GM19455 (cell line): ENCODE results near the gene MARK4.

Source experiments
- ATAC-seq: cut with Tn5 transposase; IDR thresholded peaks from one replicate; pipeline ENCODE4 v1.9.1; 2021; ENCODE audit not compliant: unreplicated experiment

MARK4 gene

DNA sequence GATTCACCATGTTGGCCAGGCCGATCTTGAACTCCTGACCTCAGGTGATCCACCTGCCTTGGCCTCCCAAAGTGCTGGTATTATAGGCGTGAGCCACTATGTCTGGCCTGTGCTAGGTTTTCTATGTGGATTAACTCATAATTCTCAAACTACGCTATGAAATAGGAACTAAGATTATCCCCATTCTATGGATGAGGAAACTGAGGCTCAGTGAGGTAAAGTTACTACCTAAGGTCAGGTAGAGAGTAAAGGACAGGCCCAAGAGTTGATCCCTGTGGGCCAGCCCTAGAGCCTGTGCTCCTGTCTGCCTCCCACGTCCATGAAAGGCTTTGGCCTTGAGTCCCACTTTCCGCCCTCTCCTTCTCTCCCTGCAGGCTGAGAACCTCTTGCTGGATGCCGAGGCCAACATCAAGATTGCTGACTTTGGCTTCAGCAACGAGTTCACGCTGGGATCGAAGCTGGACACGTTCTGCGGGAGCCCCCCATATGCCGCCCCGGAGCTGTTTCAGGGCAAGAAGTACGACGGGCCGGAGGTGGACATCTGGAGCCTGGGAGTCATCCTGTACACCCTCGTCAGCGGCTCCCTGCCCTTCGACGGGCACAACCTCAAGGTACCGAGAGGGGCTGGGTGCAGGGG is 20.1 kb downstream of the MARK4 start:
- no peak for ATAC-seq

- ATAC-seq = no peak
Observed at GRCh38 chr19:45271735-45272108, 20.7 kb downstream of the MARK4 start.

DNA sequence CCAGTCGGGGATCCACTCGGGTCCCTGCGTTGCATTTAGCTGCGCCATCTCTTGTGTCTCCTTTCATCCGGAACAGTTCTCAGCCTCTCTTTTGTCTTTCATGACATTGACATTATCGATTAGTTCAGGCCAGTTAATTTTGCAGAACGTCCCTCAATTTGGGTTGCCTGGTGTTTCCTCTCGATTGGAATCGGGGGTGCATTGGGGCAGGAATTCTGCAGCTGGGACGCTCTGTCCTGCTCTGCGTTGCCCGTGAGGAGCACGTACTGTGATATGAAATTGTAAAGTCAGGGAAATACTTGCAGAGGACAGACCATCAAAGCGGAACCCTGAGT is 22.4 kb downstream of the MARK4 start:
- no peak for ATAC-seq

- no peak for ATAC-seq
Observed at GRCh38 chr19:45275370-45275971, 24.4 kb downstream of the MARK4 start.

- no peak for ATAC-seq
Observed at GRCh38 chr19:45276284-45276687, 25.2 kb downstream of the MARK4 start.

DNA sequence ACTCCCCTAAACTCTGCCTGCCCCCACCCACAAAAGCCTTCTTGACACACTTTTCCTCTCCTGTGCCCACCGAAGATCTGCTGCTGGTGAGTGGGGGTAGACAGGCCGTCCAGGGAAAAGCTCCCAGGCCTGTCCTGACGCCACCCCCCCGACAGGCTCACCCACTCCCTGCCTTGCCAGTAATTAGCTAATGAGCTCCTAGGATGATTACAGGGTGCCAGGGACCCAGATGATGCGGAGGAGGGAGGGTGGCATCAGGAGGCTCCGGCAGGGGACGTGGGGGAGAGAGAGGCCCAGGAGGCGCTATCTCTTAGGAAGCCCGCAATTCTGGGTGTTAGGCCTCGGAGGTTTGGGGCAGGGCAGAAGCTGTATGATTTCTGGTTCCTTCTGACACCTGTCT is 27.0 kb downstream of the MARK4 start:
- ATAC-seq = no peak

- ATAC-seq = no peak
Observed at GRCh38 chr19:45279587-45280192, 28.6 kb downstream of the MARK4 start.

GRCh38 chr19:45280471-45280961 is 29.4 kb downstream of the MARK4 start:
- no peak for ATAC-seq

DNA sequence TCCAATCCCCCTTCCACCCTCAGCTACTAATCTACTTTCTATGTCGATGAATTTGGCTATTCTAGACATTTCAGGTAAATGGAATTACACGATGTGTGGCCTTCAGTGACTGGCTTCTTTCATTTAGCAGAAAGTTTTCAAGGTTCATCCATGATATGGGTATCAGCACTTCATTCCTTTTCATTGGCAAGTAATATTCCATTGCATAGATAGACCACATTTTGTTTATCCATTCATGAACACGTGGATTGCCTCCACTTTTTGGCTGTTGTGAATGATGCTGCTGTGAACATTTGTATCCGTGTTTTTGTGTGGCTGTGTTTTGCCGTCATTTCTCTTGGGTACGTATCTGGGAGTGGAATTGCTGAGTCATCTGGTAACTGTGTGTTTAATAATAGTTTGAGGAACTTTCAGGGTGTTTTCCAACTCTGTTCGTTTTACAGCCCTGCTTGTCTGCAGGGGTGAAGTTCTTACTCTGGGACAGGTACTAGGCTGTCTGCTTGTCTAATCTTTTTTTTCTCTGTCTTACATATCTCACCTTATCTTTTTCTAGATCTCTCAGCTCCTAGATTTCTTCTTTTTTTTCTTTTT is 32.5 kb downstream of the MARK4 start:
- no peak for ATAC-seq

GRCh38 chr19:45290381-45290931 is 39.4 kb downstream of the MARK4 start:
- no peak for ATAC-seq

GRCh38 chr19:45291834-45292233 is 40.8 kb downstream of the MARK4 start:
- ATAC-seq = no peak

- ATAC-seq = no peak
Observed at GRCh38 chr19:45293682-45294081, 42.6 kb downstream of the MARK4 start.

DNA sequence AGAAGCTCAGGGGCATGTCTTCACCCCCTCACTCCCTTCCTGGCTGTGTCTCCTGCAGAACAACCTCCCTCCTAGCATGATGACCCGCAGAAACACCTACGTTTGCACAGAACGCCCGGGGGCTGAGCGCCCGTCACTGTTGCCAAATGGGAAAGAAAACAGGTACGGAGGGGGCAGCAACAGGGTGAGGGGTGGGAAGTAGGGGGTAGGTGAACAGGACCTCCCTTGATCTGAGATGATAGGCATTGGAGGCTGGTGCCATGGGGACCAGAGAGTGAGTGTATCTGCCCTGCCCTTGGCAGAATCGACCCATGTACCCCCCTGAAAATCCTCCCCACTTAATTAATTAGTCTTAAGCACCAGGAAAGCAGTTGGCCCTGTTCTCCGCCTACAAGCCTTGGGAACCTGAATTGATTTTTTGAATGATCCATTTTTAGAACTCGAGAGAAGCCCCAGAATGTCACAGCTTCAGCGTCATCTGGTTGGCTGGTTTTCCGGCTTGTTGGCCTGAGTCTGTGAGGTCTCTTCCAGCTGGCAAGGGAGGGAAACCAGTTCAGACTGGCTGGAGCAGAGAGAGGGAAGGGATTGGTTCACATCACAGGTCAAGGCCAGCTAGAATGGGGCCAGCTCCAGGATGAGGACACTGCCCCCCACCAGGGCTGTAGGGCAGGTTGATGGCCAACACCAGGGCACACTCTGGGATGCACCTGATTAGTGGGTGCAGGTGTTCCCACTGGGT is 43.4 kb downstream of the MARK4 start:
- no peak for ATAC-seq

GRCh38 chr19:45295873-45296272 is 44.8 kb downstream of the MARK4 start:
- ATAC-seq = no peak

GRCh38 chr19:45296355-45296754 is 45.3 kb downstream of the MARK4 start:
- no peak for ATAC-seq

DNA sequence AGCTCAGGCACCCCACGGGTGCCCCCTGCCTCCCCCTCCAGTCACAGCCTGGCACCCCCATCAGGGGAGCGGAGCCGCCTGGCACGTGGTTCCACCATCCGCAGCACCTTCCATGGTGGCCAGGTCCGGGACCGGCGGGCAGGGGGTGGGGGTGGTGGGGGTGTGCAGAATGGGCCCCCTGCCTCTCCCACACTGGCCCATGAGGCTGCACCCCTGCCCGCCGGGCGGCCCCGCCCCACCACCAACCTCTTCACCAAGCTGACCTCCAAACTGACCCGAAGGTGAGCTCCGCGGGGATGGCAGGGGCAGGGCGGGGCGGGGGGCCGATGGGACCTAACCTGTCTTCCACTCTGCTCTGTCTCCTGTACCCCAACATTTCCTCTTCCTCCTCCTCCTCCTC is 46.6 kb downstream of the MARK4 start:
- ATAC-seq = no peak

DNA sequence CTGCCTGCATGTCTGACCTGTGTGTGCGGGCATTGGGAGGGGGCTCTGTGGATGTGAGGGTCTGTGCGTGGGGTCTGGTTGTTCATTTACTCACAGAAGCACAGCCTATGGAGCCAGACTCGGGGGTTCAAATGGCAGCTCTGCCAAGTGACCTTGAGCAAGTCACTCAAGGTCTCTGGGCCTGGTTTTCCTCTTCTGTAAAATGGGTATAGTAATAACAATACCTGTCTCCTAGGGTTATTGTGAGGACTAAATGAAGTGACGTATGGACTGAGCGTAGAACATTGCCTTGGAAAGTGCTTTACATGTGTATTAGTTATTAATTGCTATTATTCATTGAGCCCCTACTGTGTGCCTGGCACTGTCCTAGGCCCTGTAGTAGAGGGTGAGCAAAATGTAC is 47.2 kb downstream of the MARK4 start:
- ATAC-seq = no peak

DNA sequence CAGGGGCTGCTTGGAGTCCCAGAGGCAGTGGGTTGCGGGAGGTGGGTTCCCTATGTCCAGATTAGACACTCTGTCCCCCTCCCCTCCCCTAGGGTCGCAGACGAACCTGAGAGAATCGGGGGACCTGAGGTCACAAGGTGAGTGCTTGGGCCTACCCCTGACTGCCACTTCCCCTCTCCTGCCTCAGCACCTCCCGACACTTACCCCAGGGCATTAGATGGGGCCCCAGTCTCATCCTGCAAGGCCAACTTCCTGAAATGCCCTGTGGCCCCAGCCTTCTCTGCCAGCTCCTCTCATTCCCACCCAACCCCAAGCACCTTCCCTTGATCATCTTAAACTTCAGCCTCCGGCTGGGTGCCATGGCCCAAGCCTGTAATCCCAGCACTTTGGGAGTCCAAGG is 48.6 kb downstream of the MARK4 start:
- no peak for ATAC-seq

DNA sequence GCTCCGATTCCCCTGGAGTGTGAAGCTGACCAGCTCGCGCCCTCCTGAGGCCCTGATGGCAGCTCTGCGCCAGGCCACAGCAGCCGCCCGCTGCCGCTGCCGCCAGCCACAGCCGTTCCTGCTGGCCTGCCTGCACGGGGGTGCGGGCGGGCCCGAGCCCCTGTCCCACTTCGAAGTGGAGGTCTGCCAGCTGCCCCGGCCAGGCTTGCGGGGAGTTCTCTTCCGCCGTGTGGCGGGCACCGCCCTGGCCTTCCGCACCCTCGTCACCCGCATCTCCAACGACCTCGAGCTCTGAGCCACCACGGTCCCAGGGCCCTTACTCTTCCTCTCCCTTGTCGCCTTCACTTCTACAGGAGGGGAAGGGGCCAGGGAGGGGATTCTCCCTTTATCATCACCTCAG is 51.3 kb downstream of the MARK4 start:
- no peak for ATAC-seq

GRCh38 chr19:45303269-45304060 is 52.4 kb downstream of the MARK4 start:
- no peak for ATAC-seq
